ENCODE results near the gene LDLRAD2. TPM values are rescaled to one million over a fixed set of nuclear protein-coding genes. Genes with fewer than 3 reads are reported as not detected.

The LDLRAD2 gene
- total and polyA plus RNA-seq, 9 of the 15 experiments (the other 6 are each of a cell fraction or from before 2014, with no cell fraction given) = 0.45 to 0.48 TPM; not detected in 7

DNA sequence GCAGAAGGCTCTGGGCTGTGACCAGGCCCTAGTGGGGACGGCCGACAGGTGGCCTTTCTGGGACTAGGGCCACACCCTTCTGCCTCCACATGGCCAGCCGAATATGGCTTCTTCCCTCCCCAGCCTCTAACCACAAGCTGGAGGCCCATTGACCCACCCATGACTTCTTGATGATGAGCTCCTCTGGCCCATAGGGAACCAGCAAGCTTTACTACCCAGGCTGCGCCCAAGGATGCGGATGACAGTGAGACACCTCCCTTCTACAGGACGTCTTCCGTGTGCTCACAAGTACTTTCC lies 41.0 kb downstream of the LDLRAD2 start:
- intact Hi-C loops (cut with micrococcal nuclease) = no loop called here
- Histone ChIP-seq H3K4me1 (replicated peaks in 1 of 2; ENCODE audit: control insufficient read depth in 2 of 2, insufficient read depth in 2 of 2, low read length in 2 of 2) (peaks cover 3 to 40% of the 10 kb centered on the region in 2 experiments; a peak in 3 of 5 replicates), H3K79me2 (ENCODE audit: control insufficient read depth, insufficient read depth, low read length) (no peaks in the 10 kb centered on the region), H3K4me3 (no peak overlapping the region), H3K27ac (ENCODE audit: extremely low read depth, low read depth, low read length) (peak overlapping the region; percentile 46; the same call in 1 of the 3 replicates), H3K27me3 (ENCODE audit: control insufficient read depth in 2 of 2, insufficient read depth in 2 of 2, low read length in 2 of 2) (no peaks in the 10 kb centered on the region), H3K9ac (ENCODE audit: insufficient read depth in 1 of 2, low read depth in 2 of 2, low read length in 2 of 2) (peak overlapping the region in 1 of 2 experiments; percentile 78; a peak in 2 of 4 replicates), H3K36me3 (ENCODE audit: control insufficient read depth, insufficient read depth, low read length) (peaks cover 92% of the 10 kb centered on the region; the same call in 2 of the 3 replicates), H4K20me1 (replicated peaks; ENCODE audit: control insufficient read depth, insufficient read depth, low read length) (no peaks in the 10 kb centered on the region), H3K9me1 (ENCODE audit: control insufficient read depth, insufficient read depth, low read length) (peaks cover 11% of the 10 kb centered on the region), H3K9me3 (replicated peaks; ENCODE audit: control insufficient read depth, insufficient read depth, low read depth, low read length) (no peaks in the 10 kb centered on the region), H3K4me2 (ENCODE audit: insufficient read depth, low read length) (no peak overlapping the region), H2AFZ (ENCODE audit: low read depth, low read length) (peak overlapping the region; percentile 58; the same call in 1 of the 2 replicates)
- DNase-seq (ENCODE audit: extremely low read depth in 1 of 4, low spot score in 3 of 4) (peak; percentile 72 to 85 (median 78)), FAIRE-seq (no peak), ATAC-seq (peak; percentile 92)
- CTCF ChIA-PET (ENCODE audit: low intra/inter-chr PET ratio) = no interaction called here
- 74% methylated on average over 7 of the region's 7 CpGs for WGBS (ENCODE audit: insufficient coverage, low coverage, missing lambda C conversion rate)
- in situ Hi-C loops (cut with MboI) = no loop called here
- POLR2A ChIA-PET = interaction anchor here (0.6 to 1.5 kb wide), 4 partner anchors 13 to 834 kb away, joined by 3 to 5 read pairs (median 4); no protein-coding TSS in a partner anchor
- BruUV-seq (replicated peaks) = no TSS peak
- no peak for TF ChIP-seq CHD4 (IDR thresholded peaks at IDR 0.05; ENCODE audit: insufficient read depth, insufficient replicate concordance, low read depth, low read length, poor library complexity, severe bottlenecking)
- TF ChIP-seq PTBP1 (IDR thresholded peaks at IDR 0.05; ENCODE audit: low read depth, low read length) = no peak
- no peak for TF ChIP-seq PTTG1 (tag; IDR thresholded peaks at IDR 0.05; ENCODE audit: low read depth)
- no peak for TF ChIP-seq ELF4 (CRISPR knock-in tag; IDR thresholded peaks at IDR 0.05)
- no peak for TF ChIP-seq POLR2AphosphoS5 (IDR thresholded peaks at IDR 0.05; ENCODE audit: control insufficient read depth, insufficient read depth, low read depth, low read length)
- TF ChIP-seq ZNF57 (CRISPR knock-in tag; IDR thresholded peaks at IDR 0.05) = no peak
- TF ChIP-seq, protein P1, sequence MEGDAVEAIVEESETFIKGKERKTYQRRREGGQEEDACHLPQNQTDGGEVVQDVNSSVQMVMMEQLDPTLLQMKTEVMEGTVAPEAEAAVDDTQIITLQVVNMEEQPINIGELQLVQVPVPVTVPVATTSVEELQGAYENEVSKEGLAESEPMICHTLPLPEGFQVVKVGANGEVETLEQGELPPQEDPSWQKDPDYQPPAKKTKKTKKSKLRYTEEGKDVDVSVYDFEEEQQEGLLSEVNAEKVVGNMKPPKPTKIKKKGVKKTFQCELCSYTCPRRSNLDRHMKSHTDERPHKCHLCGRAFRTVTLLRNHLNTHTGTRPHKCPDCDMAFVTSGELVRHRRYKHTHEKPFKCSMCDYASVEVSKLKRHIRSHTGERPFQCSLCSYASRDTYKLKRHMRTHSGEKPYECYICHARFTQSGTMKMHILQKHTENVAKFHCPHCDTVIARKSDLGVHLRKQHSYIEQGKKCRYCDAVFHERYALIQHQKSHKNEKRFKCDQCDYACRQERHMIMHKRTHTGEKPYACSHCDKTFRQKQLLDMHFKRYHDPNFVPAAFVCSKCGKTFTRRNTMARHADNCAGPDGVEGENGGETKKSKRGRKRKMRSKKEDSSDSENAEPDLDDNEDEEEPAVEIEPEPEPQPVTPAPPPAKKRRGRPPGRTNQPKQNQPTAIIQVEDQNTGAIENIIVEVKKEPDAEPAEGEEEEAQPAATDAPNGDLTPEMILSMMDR (IDR thresholded peaks at IDR 0.05 in 2 of 3, conservative IDR thresholded peaks at IDR 0.05 in 1 of 3; ENCODE audit: insufficient read depth in 2 of 3, low read depth in 1 of 3, low read length in 3 of 3) = peak; percentile 55 to 91 (median 61)
- TF ChIP-seq SMAD4 (CRISPR knock-in tag; conservative IDR thresholded peaks at IDR 0.05) = no peak
- peak; percentile 55; the same call in 1 of the 2 replicates for TF ChIP-seq CBFB (CRISPR knock-in tag; IDR thresholded peaks at IDR 0.05)
- TF ChIP-seq KDM5B (IDR thresholded peaks at IDR 0.05; ENCODE audit: insufficient replicate concordance, low read depth, low read length) = no peak
- TF ChIP-seq, protein P2, sequence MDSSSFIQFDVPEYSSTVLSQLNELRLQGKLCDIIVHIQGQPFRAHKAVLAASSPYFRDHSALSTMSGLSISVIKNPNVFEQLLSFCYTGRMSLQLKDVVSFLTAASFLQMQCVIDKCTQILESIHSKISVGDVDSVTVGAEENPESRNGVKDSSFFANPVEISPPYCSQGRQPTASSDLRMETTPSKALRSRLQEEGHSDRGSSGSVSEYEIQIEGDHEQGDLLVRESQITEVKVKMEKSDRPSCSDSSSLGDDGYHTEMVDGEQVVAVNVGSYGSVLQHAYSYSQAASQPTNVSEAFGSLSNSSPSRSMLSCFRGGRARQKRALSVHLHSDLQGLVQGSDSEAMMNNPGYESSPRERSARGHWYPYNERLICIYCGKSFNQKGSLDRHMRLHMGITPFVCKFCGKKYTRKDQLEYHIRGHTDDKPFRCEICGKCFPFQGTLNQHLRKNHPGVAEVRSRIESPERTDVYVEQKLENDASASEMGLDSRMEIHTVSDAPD (CRISPR knock-in tag; IDR thresholded peaks at IDR 0.05) = no peak
- TF ChIP-seq CC2D1A (IDR thresholded peaks at IDR 0.05) = no peak
- TF ChIP-seq HMG20B (CRISPR knock-in tag; IDR thresholded peaks at IDR 0.05) = no peak
- TF ChIP-seq SP2 (IDR thresholded peaks at IDR 0.05; ENCODE audit: extremely low read depth, low read depth, low read length, poor library complexity, severe bottlenecking) = no peak
- TF ChIP-seq RAD21 (CRISPR knock-in tag; conservative IDR thresholded peaks at IDR 0.05 in 1 of 2, IDR thresholded peaks at IDR 0.05 in 1 of 2) = peak; percentile 9 to 51; a peak in 2 of 4 replicates
- TF ChIP-seq TCF7L2 (IDR thresholded peaks at IDR 0.05; ENCODE audit: low read depth, low read length) = no peak
- no peak for TF ChIP-seq DMBX1 (CRISPR knock-in tag; IDR thresholded peaks at IDR 0.05; ENCODE audit: borderline replicate concordance)
- no peak for TF ChIP-seq SNIP1 (IDR thresholded peaks at IDR 0.05; ENCODE audit: low read depth)
- TF ChIP-seq GABPA (tag; conservative IDR thresholded peaks at IDR 0.05; ENCODE audit: low read depth) = no peak
- TF ChIP-seq ZC3H4 (CRISPR knock-in tag; IDR thresholded peaks at IDR 0.05; ENCODE audit: borderline replicate concordance) = no peak

Data from K562 (cell line).